GM18502 (cell line): ENCODE measurements around the gene ZAP70.

Experiments used
- ATAC-seq: cut with Tn5 transposase; IDR thresholded peaks from one replicate; pipeline ENCODE4 v1.9.1; 2021; ENCODE audit warnings: mild to moderate bottlenecking; ENCODE audit not compliant: unreplicated experiment, poor library complexity

The ZAP70 gene

DNA sequence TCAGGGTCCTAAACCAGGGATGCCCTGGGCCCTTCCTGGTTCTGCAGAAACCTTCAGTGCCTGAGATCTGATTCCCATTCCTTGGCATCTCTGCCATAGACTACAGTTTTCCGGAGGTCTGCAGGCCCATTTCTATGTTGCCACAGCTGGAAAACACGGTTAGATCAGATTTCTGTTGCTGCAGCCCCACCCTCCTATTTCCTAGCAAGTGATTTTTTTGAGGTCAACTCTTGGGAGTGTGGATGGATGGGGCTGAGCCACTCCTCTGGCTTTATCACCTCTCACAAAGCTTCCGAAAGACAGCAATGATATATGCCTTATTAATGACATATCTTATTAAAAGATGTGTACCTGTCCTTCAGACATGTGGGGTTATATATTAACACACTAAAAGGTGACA, 56.3 kb downstream of the ZAP70 start:
- ATAC-seq: no peak

GRCh38 chr2:97770445-97770844, 57.1 kb downstream of the ZAP70 start:
- ATAC-seq: no peak

DNA sequence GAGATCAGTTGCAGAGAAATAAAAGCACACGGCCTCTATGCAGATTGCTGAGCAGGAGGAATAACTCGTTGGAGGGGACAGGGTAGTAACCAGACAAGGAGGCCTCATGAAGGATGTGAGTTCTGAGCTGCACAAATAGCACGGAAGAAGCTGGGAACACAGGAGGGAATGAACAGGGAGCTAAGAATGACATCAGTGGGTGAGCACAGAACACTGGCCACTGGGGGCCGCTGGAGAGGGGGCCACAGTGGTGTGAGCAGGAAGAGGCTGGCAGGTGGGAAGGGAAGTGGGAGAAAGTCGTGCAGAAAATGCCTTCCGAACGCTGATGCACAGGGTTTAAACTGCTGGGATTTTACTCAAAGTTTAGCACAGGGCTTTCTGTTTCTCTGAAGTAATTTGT, 61.0 kb downstream of the ZAP70 start:
- no peak for ATAC-seq

- ATAC-seq: no peak
These were observed 61.7 kb downstream of the ZAP70 start for GRCh38 chr2:97775074-97775473.

DNA sequence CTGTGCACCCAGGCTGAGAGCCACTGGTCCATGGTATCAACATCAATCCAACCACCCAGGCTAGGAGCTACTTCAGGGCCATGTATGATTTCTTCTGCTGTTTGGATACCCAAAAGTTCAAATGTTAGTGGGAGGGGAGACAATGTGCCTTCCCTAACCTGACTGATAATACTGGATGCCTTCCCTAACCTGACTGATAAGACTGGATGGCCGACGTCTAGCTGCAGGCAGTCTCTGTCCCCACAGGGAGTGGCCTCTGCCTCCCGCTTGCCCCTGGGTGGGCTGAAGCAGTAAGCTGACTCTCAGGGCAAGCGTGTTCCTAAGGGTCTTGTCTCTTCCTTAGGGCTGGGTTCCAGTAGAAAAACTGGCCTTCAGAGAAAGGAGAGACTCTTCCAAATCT, 65.8 kb downstream of the ZAP70 start:
- ATAC-seq: no peak

GRCh38 chr2:97781981-97782380, 68.6 kb downstream of the ZAP70 start:
- no peak for ATAC-seq

DNA sequence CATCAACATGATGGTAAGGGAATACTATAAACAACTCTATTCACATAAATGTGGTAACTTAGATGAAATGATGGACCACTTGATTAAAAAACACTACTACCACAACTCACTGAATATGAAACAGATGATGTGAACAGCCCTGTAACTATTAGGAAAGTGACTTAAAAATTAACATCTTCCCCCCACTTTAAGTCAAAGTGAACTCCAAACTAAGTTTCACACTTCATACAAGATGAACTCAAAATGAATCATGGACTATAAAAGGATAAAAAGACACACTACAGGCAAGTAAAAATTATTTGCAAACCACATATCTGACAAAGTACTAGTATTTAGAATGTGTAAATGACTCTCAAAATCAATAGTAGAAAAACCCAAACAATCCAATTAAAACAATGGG, 71.6 kb downstream of the ZAP70 start:
- no peak for ATAC-seq

DNA sequence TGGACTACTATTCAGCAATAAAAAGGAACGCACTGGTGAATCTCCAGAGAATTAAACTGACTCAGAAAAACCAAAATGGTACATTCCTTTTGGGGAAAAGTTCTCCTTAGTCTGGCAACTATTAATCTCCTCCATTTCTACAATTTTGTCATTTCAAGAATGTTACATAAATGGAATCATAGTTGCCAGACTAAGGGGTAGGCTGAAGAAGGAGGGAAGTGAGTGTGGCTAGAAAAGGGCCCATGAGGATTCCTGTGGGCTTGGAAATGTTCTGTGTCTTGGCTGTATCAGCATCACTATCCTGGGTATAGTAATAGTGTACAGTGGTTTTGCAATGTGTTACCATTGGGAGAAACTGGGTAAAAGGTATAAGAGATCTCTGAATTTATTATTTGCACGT, 72.4 kb downstream of the ZAP70 start:
- no peak for ATAC-seq

- no peak for ATAC-seq
These were observed 75.7 kb downstream of the ZAP70 start for GRCh38 chr2:97788986-97789644.
